ENCODE data around the gene CDKN2B-AS1. TPM values are rescaled to one million over a fixed set of nuclear protein-coding genes. Genes with fewer than 3 reads are reported as not detected.

The CDKN2B-AS1 gene
- total and polyA plus RNA-seq, 2 of the 13 experiments (the other 11 are each of a cell fraction or from before 2014, with no cell fraction given), result 0.64 to 2.3 TPM

DNA sequence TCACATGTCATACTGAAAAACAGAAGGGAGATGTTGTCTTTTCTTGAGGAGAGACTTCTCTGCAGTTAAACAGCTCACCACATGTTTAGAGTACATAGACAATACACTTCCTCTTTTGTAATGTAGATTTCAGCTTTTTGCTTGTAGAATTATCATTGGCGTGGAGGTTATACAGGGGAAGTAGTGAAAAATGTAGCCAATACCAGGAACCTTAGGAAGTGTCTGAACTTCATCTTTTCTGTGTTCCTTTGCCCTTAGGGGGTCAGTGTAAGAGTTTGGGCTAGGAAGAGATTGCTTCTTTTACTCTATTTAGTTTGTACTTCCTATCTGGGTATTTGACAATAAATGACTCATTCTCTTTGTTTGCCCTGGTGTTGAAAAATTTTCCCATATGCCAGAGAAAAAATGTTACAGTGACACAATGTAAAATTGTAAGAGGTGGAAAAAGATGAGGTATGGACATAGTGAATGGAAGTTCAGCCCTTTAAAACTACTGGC lies 35.6 kb downstream of the CDKN2B-AS1 start:
- H3K4me1 ChIP-seq (ENCODE audit: insufficient read depth, low read length), result peaks cover 6% of the 10 kb centered on the region; the same call in 1 of the 2 replicates
- TF ChIP-seq FOXA3 (CRISPR knock-in tag; IDR thresholded peaks at IDR 0.05), result peak; percentile 44; the same call in 1 of the 2 replicates
- TF ChIP-seq FOSL2 (CRISPR knock-in tag; IDR thresholded peaks at IDR 0.05), result peak; percentile 72
- TF ChIP-seq SOX13 (IDR thresholded peaks at IDR 0.05), result no peak
- TF ChIP-seq SOX13 (CRISPR knock-in tag; conservative IDR thresholded peaks at IDR 0.05 in 1 of 2, IDR thresholded peaks at IDR 0.05 in 1 of 2), result peak in 1 of 2 experiments; percentile 13; a peak in 1 of 4 replicates
- 0 out of 2 replicates have a peak, but pooled peaks have one; percentile 17 for TF ChIP-seq CEBPG (CRISPR knock-in tag; IDR thresholded peaks at IDR 0.05)
- TF ChIP-seq CEBPB (IDR thresholded peaks at IDR 0.05; ENCODE audit: borderline replicate concordance, low read depth, low read length), result peak; percentile 63; the same call in 1 of the 2 replicates
- no peak for TF ChIP-seq MATR3 (CRISPR knock-in tag; IDR thresholded peaks at IDR 0.05)
- no peak for TF ChIP-seq FIP1L1 (IDR thresholded peaks at IDR 0.05; ENCODE audit: borderline replicate concordance, insufficient read depth, low read depth, low read length)
- TF ChIP-seq SP5 (CRISPR knock-in tag; IDR thresholded peaks at IDR 0.05; ENCODE audit: borderline replicate concordance, low read depth), result no peak
- TF ChIP-seq ARID5B (CRISPR knock-in tag; IDR thresholded peaks at IDR 0.05), result peak; percentile 34; the same call in 1 of the 2 replicates
- TF ChIP-seq, protein P1, sequence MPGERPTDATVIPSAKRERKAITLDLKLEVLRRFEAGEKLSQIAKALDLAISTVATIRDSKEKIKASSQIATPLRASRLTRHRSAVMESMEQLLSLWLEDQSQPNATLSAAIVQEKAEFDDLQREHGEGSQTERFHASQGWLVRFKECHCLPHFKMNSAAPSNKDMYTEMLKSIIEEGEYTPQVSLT (CRISPR knock-in tag; IDR thresholded peaks at IDR 0.05; ENCODE audit: borderline replicate concordance, low read depth), result no peak
- TF ChIP-seq, protein P2, sequence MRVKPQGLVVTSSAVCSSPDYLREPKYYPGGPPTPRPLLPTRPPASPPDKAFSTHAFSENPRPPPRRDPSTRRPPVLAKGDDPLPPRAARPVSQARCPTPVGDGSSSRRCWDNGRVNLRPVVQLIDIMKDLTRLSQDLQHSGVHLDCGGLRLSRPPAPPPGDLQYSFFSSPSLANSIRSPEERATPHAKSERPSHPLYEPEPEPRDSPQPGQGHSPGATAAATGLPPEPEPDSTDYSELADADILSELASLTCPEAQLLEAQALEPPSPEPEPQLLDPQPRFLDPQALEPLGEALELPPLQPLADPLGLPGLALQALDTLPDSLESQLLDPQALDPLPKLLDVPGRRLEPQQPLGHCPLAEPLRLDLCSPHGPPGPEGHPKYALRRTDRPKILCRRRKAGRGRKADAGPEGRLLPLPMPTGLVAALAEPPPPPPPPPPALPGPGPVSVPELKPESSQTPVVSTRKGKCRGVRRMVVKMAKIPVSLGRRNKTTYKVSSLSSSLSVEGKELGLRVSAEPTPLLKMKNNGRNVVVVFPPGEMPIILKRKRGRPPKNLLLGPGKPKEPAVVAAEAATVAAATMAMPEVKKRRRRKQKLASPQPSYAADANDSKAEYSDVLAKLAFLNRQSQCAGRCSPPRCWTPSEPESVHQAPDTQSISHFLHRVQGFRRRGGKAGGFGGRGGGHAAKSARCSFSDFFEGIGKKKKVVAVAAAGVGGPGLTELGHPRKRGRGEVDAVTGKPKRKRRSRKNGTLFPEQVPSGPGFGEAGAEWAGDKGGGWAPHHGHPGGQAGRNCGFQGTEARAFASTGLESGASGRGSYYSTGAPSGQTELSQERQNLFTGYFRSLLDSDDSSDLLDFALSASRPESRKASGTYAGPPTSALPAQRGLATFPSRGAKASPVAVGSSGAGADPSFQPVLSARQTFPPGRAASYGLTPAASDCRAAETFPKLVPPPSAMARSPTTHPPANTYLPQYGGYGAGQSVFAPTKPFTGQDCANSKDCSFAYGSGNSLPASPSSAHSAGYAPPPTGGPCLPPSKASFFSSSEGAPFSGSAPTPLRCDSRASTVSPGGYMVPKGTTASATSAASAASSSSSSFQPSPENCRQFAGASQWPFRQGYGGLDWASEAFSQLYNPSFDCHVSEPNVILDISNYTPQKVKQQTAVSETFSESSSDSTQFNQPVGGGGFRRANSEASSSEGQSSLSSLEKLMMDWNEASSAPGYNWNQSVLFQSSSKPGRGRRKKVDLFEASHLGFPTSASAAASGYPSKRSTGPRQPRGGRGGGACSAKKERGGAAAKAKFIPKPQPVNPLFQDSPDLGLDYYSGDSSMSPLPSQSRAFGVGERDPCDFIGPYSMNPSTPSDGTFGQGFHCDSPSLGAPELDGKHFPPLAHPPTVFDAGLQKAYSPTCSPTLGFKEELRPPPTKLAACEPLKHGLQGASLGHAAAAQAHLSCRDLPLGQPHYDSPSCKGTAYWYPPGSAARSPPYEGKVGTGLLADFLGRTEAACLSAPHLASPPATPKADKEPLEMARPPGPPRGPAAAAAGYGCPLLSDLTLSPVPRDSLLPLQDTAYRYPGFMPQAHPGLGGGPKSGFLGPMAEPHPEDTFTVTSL (CRISPR knock-in tag; IDR thresholded peaks at IDR 0.05; ENCODE audit: borderline replicate concordance), result peak; percentile 14; the same call in 1 of the 2 replicates
- TF ChIP-seq HDAC1 (CRISPR knock-in tag; IDR thresholded peaks at IDR 0.05), result no peak
- peak; percentile 63; the same call in 1 of the 2 replicates for TF ChIP-seq FOSL1 (CRISPR knock-in tag; IDR thresholded peaks at IDR 0.05; ENCODE audit: borderline replicate concordance)
- no peak overlapping the region for H3K4me2 ChIP-seq (ENCODE audit: low read depth, low read length)
- BruUV-seq (replicated peaks), result no TSS peak
- in situ Hi-C loops (cut with HindIII; ENCODE audit: extremely low pct_ligation_motif_present, low pct_unique_long_range_greater_than_20kb) (loop anchor here (10.0 kb wide), 1 partner anchor 215 kb away; no protein-coding TSS in a partner anchor), intact Hi-C loops (cut with micrococcal nuclease; ENCODE audit: unreplicated experiment) (no loop called here)
- ATAC-seq, result no peak; the same call in 2 of the 3 replicates
- no peak overlapping the region for H2AFZ ChIP-seq (ENCODE audit: low read length)
- DNase-seq (ENCODE audit: low spot score), result peak; percentile 54
- H3K9me3 ChIP-seq (ENCODE audit: low read length), result no peaks in the 10 kb centered on the region
- no peak overlapping the region for H3K9ac ChIP-seq (ENCODE audit: insufficient read depth, low read depth, low read length)
- H3K27ac ChIP-seq (ENCODE audit: extremely low read length, insufficient read depth, low read length), result no peak overlapping the region
- no peak for FAIRE-seq
- no peaks in the 10 kb centered on the region for H3K79me2 ChIP-seq (ENCODE audit: insufficient read depth, low read length)
- no peak overlapping the region for H3K4me3 ChIP-seq (replicated peaks in 1 of 3; ENCODE audit: insufficient read depth in 1 of 3, low read depth in 2 of 3, low read length in 3 of 3)
- H3K27me3 ChIP-seq (ENCODE audit: control insufficient read depth in 1 of 2, insufficient read depth in 2 of 2, low read length in 2 of 2), result peaks cover 0 to 3% of the 10 kb centered on the region in 2 experiments; a peak in 2 of 5 replicates
- 0% methylated on average over 1 of the region's 1 CpG for WGBS (ENCODE audit: low lambda C conversion rate)
- POLR2A ChIA-PET, result interaction anchor here (1.6 kb wide), 1 partner anchor 21 kb away, joined by 4 read pairs; the partner anchor contains the start of gene CDKN2B
- H4K20me1 ChIP-seq (ENCODE audit: insufficient read depth, low read length), result no peaks in the 10 kb centered on the region
- CTCF ChIA-PET (ENCODE audit: low intra/inter-chr PET ratio, low total read pairs), result no interaction called here
- no peaks in the 10 kb centered on the region for H3K36me3 ChIP-seq (replicated peaks in 1 of 2; ENCODE audit: control insufficient read depth in 1 of 2, insufficient read depth in 2 of 2, low read length in 2 of 2)

Data from HepG2 (cell line).